Activated naive CD4-positive, alpha-beta T cell treated with anti-CD3 and anti-CD28 coated beads, Interleukin-2, amount 50 U/mL, for 24 hours (primary cell): ENCODE data around the gene COL1A1.

Source experiments
- H3K27ac Mint-ChIP-seq: one replicate; pipeline ENCODE4 v1.8.0; 2021; ENCODE audit warnings: mild to moderate bottlenecking, mixed read lengths
- H3K27me3 Mint-ChIP-seq: one replicate; pipeline ENCODE4 v1.8.0; 2021; ENCODE audit warnings: mixed read lengths
- H3K36me3 Mint-ChIP-seq: one replicate; pipeline ENCODE4 v1.8.0; 2021; ENCODE audit warnings: mixed read lengths
- H3K4me1 Mint-ChIP-seq: one replicate; pipeline ENCODE4 v1.8.0; 2021; ENCODE audit warnings: mixed read lengths
- H3K4me3 Mint-ChIP-seq: one replicate; pipeline ENCODE4 v1.8.0; 2021; ENCODE audit warnings: mild to moderate bottlenecking, mixed read lengths
- H3K9me3 Mint-ChIP-seq: one replicate; pipeline ENCODE4 v1.8.0; 2021; ENCODE audit warnings: mixed read lengths

COL1A1 gene

GRCh38 chr17:50201276-50201854, at the start of gene COL1A1:
Gene COL1A1 (minus strand): TSS chr17:50201631. CDS start chr17:50201513, 118 bp downstream.
- H3K27me3 Mint-ChIP-seq, result peaks cover 41% of the 10 kb centered on the region
- H3K36me3 Mint-ChIP-seq, result no peaks in the 10 kb centered on the region
- no peaks in the 10 kb centered on the region for H3K9me3 Mint-ChIP-seq
- H3K4me1 Mint-ChIP-seq, result peaks cover 17% of the 10 kb centered on the region
- H3K27ac Mint-ChIP-seq, result no peak within 1 kb of the TSS
- peak within 1 kb of the TSS; percentile 83 for H3K4me3 Mint-ChIP-seq

DNA sequence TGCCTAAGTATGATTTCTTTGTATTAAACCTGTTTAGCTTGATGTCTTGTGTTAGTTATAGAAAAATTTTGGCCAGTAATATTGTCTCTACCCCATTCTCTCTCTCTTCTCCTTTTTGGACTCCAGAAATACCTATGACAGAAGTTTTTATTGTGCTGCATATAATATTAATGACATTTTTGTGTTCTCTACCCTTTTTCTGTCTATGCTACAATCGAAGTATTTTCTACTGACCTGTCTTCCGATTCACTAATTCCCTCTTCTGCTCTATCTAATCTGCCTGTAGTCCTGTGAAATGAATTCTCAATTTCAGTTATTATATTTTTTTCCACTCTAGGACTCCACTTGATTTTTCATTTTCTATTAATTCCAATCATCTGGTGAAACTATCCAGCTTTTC, 46.8 kb upstream of the COL1A1 start:
- Mint-ChIP-seq H3K9me3 (peaks cover 15% of the 10 kb centered on the region), H3K4me3 (no peak overlapping the region), H3K27ac (no peak overlapping the region), H3K4me1 (no peaks in the 10 kb centered on the region), H3K36me3 (peaks cover 4% of the 10 kb centered on the region), H3K27me3 (peaks cover 23% of the 10 kb centered on the region)

DNA sequence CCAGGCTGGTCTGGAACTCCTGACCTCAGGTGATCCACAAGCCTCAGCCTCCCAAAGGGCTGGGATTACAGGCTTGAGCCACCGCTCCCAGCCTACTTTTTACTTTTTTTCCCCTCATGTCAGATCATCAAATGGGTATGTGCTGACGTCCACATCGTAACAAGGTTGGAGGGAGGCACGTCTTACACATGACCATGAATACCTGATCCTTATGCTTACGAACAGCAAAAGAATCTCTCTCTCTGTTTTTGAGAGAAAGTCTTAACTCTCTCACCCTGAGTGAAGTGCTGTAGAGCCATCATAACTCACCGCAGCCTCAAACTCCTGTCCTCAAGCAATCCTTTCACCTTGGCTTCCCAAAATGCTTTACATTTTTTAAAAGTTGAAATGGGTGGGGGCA, 43.3 kb upstream of the COL1A1 start:
- Mint-ChIP-seq H3K36me3 (peaks cover 4% of the 10 kb centered on the region), H3K9me3 (peaks cover 13% of the 10 kb centered on the region), H3K27ac (no peak overlapping the region), H3K4me1 (no peaks in the 10 kb centered on the region), H3K4me3 (no peak overlapping the region), H3K27me3 (peaks cover 23% of the 10 kb centered on the region)

- Mint-ChIP-seq H3K4me3 (no peak overlapping the region), H3K36me3 (no peaks in the 10 kb centered on the region), H3K27ac (no peak overlapping the region), H3K9me3 (no peaks in the 10 kb centered on the region), H3K27me3 (peaks cover 17% of the 10 kb centered on the region), H3K4me1 (no peaks in the 10 kb centered on the region)
These were observed 40.0 kb upstream of the COL1A1 start for GRCh38 chr17:50241431-50241830.

DNA sequence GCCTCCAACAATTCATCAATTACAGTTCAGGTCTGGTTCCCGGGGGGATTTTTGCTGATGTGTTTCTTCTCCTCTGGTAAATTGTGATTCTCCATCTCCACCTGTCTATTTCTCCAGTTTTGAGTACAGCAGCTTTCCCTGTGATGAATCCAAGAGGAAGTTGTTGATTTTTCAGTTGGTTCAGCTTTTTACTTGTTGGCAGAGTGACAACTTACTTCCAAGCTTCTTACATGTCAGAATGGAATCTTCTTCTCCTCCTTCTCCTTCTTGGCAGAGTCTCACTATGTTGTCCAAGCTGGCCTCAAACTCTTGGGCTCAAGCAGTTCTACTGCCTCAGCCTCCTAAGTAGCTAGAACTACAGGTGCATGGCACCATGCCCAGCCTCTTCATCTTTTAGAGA, 39.4 kb upstream of the COL1A1 start:
- Mint-ChIP-seq H3K36me3 (no peaks in the 10 kb centered on the region), H3K27me3 (peaks cover 17% of the 10 kb centered on the region), H3K4me3 (no peak overlapping the region), H3K27ac (no peak overlapping the region), H3K4me1 (no peaks in the 10 kb centered on the region), H3K9me3 (no peaks in the 10 kb centered on the region)

- Mint-ChIP-seq H3K27ac (no peak overlapping the region), H3K36me3 (no peaks in the 10 kb centered on the region), H3K9me3 (no peaks in the 10 kb centered on the region), H3K4me3 (no peak overlapping the region), H3K4me1 (no peaks in the 10 kb centered on the region), H3K27me3 (peaks cover 22% of the 10 kb centered on the region)
These were observed 38.5 kb upstream of the COL1A1 start for GRCh38 chr17:50239937-50240336.

GRCh38 chr17:50238601-50239280, 37.3 kb upstream of the COL1A1 start:
- no peaks in the 10 kb centered on the region for H3K4me1 Mint-ChIP-seq
- H3K27me3 Mint-ChIP-seq, result peaks cover 20% of the 10 kb centered on the region
- H3K9me3 Mint-ChIP-seq, result no peaks in the 10 kb centered on the region
- H3K36me3 Mint-ChIP-seq, result no peaks in the 10 kb centered on the region
- no peak overlapping the region for H3K27ac Mint-ChIP-seq
- H3K4me3 Mint-ChIP-seq, result no peak overlapping the region

DNA sequence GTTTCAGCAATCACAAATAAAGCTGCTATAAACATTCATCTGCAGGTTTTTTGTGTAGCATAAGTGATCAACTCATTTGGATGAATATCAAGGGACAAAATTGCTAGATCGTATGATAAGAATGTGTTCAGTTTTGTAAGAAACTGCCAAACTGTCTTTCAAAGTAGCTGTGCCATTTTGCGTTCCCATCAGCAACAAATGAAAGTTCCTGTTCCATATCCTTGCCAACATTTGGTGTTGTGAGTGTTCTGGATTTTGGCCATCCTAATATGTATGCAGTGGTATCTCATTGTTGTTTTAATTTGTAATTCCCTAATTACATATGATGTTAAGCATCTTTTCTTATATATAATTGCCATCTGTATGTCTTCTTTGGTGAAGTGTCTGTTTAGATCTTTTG, 36.5 kb upstream of the COL1A1 start:
- no peaks in the 10 kb centered on the region for H3K4me1 Mint-ChIP-seq
- peaks cover 18% of the 10 kb centered on the region for H3K27me3 Mint-ChIP-seq
- H3K9me3 Mint-ChIP-seq, result no peaks in the 10 kb centered on the region
- no peak overlapping the region for H3K4me3 Mint-ChIP-seq
- H3K36me3 Mint-ChIP-seq, result no peaks in the 10 kb centered on the region
- H3K27ac Mint-ChIP-seq, result no peak overlapping the region

DNA sequence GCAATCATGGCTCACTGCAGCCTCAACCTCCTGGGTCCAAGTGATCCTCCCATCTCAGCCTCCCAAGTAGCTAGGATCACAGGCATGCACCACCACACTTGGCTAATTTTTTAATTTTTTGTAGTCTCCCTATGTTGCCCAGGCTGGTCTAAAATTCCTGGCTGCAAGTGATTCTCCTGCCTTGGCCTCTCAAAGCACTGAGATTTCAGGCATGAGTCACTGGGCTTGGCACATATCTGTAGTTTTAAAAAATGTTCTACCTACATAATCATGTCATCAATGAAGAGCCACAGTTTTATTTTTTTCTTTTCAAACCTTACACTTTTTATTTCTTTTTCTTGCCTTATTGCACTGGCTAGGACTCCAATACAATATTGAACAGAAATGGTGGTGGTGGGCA, 33.1 kb upstream of the COL1A1 start:
- H3K9me3 Mint-ChIP-seq, result no peaks in the 10 kb centered on the region
- no peak overlapping the region for H3K27ac Mint-ChIP-seq
- H3K36me3 Mint-ChIP-seq, result no peaks in the 10 kb centered on the region
- no peak overlapping the region for H3K4me3 Mint-ChIP-seq
- peaks cover 15% of the 10 kb centered on the region for H3K27me3 Mint-ChIP-seq
- H3K4me1 Mint-ChIP-seq, result no peaks in the 10 kb centered on the region

DNA sequence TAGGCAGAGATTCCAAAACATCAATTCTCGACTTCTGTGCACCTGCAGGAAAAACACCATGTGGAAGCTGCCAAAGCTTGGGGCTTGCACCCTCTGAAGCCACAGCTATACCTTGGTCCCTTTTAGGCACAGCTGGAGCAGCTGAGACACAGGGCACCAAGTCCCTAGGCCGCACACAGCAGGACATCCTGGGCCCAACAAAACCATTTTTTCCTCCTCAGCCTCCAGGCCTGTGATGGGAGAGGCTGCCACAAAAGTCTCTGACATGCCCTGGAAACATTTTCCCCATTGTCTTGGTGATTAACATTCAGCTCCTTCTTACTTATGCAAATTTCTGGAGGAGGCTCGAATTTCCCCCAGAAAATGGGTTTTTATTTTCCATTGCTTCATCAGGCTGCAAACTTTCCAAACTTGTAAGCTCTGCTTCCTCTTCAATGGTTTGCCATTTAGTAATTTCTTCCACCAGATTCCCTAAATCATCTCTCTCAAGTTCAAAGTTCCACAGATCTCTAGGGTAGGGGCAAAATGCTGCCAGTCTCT, 24.3 kb upstream of the COL1A1 start:
- Mint-ChIP-seq H3K4me1 (peaks cover 5% of the 10 kb centered on the region), H3K36me3 (peaks cover 2% of the 10 kb centered on the region), H3K4me3 (no peak overlapping the region), H3K9me3 (no peaks in the 10 kb centered on the region), H3K27ac (peak overlapping the region; percentile 33), H3K27me3 (peaks cover 1% of the 10 kb centered on the region)

DNA sequence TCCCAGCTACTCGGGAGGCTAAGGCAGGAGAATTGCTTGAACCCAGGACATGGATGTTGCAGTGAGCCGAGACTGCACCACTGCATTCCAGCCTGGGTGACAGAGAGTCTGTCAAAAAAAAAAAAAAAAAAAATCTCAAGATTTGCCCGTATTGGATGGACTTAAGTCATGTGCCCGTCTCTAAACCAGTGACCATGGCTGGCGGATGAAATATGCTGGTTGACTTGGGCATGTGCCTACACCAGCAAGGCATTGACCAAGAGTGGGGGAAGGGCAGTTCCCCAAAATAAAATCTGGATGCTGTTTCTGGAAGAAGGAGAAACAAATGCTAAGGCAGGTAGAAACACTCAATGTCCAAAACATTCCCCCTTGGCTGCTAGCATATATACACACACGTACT, 21.5 kb upstream of the COL1A1 start:
- no peak overlapping the region for H3K27ac Mint-ChIP-seq
- peaks cover 1% of the 10 kb centered on the region for H3K27me3 Mint-ChIP-seq
- H3K4me3 Mint-ChIP-seq, result no peak overlapping the region
- peaks cover 5% of the 10 kb centered on the region for H3K4me1 Mint-ChIP-seq
- H3K9me3 Mint-ChIP-seq, result no peaks in the 10 kb centered on the region
- peaks cover 2% of the 10 kb centered on the region for H3K36me3 Mint-ChIP-seq

DNA sequence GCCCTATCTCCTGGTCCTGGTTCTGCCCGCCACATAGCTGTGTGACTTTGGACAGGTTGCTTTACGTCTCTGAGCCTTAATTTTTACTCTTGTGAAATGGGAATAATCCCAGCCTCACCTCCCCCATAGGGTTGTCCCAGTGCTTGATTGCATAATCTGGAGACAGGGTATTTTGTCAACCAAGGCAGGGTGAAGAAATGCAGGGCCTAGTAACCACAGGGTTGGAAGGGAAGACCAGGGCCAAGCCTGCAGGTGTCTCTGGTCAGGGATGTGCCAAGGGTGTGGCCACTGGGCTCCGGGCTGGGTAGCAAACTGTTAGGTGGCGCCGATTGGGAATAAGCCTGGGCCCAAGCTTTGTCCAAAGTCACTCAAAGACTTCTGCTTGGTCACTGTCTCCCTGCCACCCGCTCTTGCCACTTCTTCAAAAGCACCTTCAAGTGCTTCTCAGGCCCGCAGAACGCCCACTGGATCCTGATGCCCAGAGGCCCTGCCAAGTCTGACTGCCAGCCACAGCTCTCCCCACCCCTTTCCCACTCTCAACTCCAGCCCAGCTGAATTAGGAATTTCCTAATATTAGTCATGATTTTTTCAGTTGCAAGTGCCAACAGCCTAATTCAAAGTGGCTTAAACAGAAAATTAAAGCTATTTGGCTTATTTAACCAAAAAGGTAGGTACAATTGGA, 20.6 kb upstream of the COL1A1 start:
- Mint-ChIP-seq H3K9me3 (no peaks in the 10 kb centered on the region), H3K4me3 (no peak overlapping the region), H3K27ac (no peak overlapping the region), H3K4me1 (peaks cover 5% of the 10 kb centered on the region), H3K27me3 (peaks cover 1% of the 10 kb centered on the region), H3K36me3 (peaks cover 2% of the 10 kb centered on the region)

- H3K27ac Mint-ChIP-seq, result no peak overlapping the region
- no peaks in the 10 kb centered on the region for H3K27me3 Mint-ChIP-seq
- peaks cover 2% of the 10 kb centered on the region for H3K36me3 Mint-ChIP-seq
- no peaks in the 10 kb centered on the region for H3K9me3 Mint-ChIP-seq
- peaks cover 5% of the 10 kb centered on the region for H3K4me1 Mint-ChIP-seq
- no peak overlapping the region for H3K4me3 Mint-ChIP-seq
These were observed 19.9 kb upstream of the COL1A1 start for GRCh38 chr17:50221266-50221863.

DNA sequence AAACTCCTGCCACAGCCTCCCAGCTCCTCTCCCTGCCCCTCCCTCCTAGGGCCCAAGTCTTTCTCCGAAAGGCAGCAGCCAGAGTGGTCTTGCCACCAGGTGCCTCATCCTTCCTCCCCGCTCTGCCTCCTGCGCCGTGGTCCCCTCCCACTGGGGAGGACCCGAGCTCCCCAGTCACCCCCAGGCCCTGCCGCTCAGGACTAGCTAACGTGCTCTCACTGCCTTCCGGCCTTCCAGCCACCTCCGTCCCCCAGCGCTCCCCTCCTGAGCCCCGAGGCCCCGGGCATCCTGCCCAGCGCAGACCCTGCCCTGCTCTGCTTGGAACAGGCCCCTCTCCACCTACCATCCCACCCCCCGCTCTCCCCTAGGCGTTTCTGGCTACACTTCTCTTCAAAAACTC, 19.4 kb upstream of the COL1A1 start:
- H3K27ac Mint-ChIP-seq, result no peak overlapping the region
- H3K36me3 Mint-ChIP-seq, result peaks cover 2% of the 10 kb centered on the region
- H3K9me3 Mint-ChIP-seq, result no peaks in the 10 kb centered on the region
- no peaks in the 10 kb centered on the region for H3K27me3 Mint-ChIP-seq
- peaks cover 5% of the 10 kb centered on the region for H3K4me1 Mint-ChIP-seq
- no peak overlapping the region for H3K4me3 Mint-ChIP-seq

DNA sequence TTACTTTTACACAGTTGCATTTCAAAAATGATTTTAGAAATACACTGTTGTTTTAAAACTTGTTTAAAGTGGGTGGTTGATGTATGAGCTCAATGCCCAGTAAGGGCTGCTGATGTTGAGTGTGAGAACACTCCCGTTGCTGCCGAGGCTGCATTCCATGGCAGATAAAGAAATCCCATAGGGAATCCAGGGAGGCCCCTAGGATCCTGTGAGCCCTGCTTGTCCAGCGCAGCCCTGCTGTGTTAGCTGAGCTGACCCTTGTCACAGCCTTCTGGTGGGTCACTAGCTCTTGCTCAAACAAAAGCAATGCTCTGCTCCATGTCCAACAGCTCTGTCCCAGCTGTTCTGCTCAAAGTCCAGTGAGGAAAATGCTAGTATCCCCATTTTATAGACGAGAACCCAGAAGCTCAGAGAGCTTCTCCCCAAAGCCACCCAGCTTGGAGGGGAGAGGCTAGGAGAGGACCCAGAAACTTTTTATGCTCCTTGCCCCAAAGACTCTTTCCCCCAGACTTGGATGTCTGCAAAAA, 18.6 kb upstream of the COL1A1 start:
- Mint-ChIP-seq H3K9me3 (no peaks in the 10 kb centered on the region), H3K27me3 (no peaks in the 10 kb centered on the region), H3K36me3 (no peaks in the 10 kb centered on the region), H3K4me3 (no peak overlapping the region), H3K27ac (no peak overlapping the region), H3K4me1 (peaks cover 5% of the 10 kb centered on the region)

GRCh38 chr17:50219342-50219741, 17.9 kb upstream of the COL1A1 start:
- no peak overlapping the region for H3K27ac Mint-ChIP-seq
- H3K9me3 Mint-ChIP-seq, result no peaks in the 10 kb centered on the region
- peaks cover 5% of the 10 kb centered on the region for H3K4me1 Mint-ChIP-seq
- no peak overlapping the region for H3K4me3 Mint-ChIP-seq
- no peaks in the 10 kb centered on the region for H3K27me3 Mint-ChIP-seq
- no peaks in the 10 kb centered on the region for H3K36me3 Mint-ChIP-seq
